ENCODE results near the gene CD79B.
A peak's percentile ranks its signal among the peaks of the same experiment; 100 is the strongest.

The CD79B gene

DNA sequence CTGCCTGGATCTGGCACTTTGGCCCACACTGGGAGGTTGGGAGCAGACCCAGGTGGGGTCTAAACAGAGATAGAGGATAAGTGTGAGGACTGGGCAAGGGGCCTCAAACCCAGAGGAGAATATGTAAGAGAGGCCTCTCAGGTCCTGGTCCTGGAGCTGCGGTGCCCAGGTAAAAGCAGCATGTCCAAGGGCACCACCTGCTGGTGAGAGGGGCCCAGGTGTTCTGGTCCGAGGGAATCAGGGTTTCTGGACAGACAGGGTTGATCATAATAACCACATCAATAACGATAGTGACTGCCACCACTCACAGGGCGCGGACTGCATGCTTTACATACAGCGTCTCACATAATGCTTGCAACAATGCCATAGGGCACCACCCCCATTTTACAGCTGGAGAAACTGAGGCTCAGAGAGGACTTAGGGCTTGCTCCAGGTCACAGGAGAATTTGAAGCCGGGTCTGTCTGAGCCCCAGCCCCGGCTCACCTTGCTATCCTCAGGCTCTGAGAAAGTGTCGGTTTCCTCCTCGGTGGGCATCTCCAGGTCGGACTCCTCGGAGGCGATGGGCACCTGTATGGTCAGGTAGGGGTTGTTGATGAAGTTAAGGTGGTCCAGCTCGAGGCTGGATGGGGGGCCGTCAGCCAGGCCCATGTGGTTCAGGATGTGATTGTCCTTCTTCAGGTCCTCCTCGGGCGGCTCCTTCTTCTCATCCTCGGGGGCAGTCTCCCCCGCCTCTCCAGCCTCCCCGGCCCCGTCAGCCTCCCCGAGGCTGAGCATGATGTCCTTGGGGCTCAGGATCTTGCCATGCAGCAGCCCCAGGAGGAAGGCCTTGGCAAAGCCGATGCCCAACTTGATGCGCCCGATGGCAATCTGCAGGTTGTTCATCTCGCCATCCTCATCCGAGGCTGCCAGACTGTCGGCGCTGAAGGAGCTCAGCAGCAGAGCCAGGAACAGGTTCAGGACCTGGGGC lies 19.1 kb upstream of the CD79B start:
- no peak for DNase-seq (ENCODE audit: low spot score)

DNA sequence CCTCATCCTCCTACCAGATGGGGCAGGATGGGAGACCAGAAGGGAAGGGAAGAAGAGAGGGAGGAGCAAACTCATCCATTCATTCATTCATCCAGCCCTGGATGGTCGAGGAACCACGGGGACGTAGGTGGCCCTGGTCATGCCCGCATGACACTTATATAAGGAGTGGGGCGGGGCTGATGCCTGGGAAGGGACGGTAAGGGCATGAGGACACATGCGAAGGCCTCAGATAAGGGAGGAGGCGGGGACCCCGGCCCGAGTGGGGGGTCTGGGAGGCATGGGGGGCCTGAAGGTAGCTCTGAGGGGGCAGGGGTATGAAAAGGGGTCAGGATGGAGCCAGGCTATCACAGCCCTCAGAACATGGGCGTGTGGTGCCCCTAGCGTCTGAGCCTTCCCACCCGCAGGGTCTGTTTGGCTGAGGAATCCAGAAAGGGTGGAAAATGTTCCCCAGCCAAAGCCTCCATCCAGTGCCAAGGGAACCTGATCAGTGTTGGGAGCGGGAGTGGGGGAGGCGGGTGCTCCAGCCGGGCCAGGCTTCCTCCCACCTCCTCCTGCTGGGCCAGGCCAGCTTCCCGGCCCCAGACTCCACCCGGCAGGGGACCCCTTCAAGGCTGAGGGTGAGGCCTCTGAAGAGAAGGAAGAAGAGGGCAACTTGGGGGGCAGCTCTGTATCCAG lies 17.6 kb upstream of the CD79B start:
- DNase-seq (ENCODE audit: low spot score): no peak

DNA sequence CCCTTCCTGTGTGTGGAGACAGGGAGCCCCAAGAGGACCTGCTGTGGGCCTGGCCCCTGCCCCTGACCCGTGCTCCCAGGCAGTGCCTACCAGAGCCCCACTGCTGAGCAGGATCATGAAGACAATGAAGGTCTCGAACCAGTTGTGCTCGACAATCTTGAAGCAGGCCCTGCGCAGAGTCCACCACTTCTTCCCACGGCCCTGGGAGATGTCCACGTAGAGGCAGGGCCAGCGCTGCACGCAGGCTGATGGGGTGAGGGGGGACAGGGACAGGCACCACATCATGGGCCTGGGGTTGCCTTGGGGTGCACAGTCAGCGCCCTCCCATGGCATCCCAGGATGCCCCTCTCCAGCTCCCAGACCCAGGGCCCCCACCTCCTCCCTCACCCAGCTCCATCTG lies 16.4 kb upstream of the CD79B start:
- DNase-seq (ENCODE audit: low spot score): no peak

DNA sequence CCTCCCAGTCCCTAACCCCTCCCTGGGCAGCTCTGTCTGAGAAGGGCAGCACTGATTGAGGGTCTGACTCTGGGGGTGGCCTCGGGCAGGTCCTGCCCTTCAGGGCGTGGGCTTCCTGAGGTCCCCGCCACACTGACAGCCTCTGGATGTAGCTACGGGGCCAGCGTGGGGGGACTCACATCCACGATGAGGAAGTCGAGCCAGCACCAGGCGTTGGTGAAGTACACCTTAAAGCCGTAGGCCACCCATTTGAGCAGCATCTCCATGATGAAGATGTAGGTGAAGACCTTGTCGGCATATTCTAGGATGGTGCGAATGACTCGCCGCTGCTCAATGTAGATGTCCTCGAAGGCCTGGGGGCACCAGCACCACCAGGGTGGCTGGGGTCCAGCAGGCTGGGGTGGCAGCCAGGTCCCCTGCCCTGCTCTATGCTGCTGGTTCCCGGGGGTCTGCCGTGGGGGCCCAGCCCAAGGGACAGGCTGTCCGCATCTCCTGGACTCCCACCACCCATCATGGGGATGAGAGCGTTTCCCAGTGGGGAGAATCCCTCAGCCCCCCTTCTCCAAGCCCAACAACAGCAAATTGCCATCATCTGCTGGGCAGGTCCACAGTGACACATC lies 15.7 kb upstream of the CD79B start:
- no peak for DNase-seq (ENCODE audit: low spot score)

DNA sequence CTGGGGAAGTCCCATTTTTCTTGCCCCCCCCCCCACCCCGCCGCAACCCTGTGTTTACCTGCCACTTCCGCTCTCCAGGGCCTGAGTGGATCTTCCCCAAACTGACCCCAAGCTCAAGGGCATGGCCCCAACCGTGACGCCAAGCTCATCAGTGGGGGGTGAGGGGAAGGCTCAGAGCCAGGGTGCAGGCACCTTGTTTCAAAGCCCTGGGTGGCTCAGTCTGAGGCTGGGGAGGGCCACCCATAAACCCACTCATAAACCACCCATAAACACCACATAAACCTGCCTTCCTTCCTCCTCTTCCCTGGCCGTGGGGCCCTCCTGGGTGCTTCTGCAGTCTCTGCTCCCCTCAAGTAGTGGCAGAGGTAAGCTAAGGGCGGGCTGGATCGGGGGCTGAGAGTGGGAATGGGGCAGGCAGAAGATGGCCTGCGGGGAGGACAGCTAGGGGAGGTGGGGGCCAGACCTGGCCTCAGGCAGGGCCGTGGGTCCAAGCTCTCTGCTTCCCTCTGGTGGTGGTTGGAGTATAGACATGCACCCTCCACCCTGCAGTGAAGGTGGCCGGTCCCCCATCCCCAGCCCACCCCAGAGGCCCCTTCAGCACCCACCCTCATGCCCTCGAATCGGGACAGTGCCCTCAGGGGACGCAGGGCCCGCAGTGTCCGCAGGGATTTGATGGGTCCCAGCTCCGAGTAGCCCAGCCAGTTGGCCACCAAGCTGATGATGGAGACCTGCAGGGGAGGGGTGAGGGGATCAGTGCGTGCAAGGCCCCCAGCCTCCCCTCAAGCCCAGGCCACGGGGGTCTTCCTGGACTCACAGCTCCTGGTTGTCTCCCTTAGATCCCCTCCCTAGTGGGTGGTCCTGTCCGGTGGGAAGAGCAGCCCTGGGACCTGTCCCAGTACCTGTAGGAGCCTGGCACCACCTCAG lies 14.6 kb upstream of the CD79B start:
- peak; percentile 71 for DNase-seq (ENCODE audit: low spot score)

DNA sequence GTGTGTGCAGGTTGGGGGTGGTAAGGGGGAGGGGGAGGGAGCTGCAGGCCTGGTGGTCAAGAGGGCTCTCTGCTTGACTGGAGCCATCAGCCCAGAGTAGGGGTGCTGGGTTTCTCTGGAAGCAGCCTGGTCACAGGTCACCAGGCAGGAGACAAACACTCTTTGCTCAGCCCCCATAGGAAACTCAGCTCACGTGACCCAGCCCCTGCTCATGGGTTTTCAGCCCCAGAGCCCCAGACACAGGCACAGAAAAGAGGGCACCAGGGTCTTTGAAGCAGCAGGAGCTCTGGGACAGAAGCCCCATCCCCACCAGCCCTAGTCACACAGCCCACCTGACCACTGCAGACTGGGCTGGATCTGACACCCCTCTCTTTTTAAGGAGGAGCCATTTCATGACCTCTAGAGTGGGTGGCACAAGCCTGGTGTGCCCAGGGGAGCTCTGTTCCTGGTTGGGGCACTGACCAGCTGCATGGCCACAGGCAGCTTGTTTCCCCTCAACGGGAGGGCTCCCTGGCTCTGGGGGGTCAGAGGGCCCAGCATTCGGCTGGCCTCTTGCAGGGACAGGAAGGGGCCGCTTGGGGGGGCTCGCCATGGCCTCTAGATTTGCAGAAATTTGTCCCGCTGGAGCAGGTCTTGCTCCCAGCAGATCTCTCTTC lies 13.8 kb upstream of the CD79B start:
- no peak for DNase-seq (ENCODE audit: low spot score)

DNA sequence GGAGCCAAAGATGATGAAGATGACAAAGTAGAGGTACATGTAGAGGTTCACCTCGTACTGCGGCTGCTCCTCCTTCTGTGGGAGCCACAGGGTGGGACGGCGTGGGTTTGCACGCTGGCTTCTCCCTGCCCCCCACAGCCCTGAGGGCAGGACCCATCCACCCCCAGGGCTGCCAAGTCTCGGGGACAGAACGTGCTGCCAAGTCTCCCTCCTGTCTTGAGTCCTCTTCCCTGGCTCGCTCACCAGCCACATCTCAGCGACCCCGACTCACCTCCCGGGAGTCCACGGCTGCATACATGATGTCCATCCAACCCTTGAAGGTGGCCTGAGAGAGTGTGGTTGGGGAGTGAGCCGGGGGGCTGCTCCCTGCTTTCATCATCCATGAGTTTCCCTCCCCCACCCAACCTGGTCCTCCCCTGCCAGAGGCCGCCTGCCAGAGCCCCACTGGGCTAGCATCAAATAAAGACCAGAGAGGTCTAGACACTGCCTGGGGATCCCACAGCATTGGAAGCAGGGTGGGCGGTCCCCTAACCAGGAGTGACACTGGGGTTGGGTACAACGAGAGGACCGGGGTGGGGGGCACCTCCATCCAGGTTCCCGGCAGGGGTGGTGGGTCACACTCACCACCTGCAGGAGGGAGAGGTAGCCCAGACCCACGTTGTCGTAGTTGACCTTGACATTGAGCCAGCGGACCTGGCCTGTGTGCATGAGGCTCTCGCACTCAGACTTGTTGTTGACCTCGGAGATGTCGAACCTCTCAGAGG lies 12.8 kb upstream of the CD79B start:
- DNase-seq (ENCODE audit: low spot score): no peak

DNA sequence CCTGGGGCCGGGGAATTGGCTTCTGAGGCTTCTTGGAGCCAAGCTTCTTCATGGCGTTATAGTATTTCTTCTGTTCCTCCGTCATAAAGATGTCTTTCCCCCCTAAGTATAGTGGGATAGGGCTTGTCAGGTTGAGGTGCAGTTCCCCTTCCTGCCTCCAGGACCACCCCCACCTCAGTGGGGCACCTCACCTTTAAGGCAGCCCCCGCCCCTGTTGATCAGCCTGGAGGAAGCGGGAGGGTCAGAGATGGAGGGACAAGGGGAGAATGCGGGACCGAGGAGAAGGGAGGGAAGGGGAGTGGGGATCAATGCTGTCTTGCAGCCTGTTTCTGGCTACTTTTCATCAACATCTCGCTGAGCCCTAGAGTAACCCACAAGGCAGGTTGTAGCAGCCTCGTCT lies 11.6 kb upstream of the CD79B start:
- no peak for DNase-seq (ENCODE audit: low spot score)

DNA sequence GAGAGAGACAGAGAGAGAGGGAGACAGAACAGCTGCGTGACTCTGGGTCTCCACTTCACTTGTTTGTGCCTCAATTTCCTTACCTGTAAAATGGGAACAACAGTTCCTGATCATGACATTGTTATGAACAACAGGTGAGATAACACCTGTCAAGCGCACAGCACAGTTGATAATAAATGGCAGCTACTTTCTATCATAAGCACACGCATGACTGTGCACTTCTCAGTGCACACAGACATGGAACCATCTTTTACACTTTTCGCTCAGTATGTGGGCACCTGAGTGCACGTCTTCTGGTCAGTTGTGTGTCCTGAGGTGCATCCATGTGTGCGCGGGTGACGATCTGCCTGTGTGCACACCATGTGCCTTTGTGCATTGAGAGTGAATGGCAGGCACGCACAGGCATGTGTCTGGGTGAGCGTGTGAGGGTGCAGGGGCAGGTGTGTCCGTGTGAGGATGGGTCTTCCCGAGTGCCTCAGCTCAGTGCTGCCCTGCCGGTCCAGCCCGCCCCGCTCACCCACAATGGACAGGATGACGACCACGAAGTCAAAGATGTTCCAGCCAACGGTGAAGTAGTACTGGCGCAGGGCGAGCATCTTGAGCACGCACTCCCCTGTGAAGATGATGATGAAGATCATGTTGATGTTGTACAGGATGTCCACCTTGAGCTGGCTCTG lies 10.3 kb upstream of the CD79B start:
- no peak for DNase-seq (ENCODE audit: low spot score)

DNA sequence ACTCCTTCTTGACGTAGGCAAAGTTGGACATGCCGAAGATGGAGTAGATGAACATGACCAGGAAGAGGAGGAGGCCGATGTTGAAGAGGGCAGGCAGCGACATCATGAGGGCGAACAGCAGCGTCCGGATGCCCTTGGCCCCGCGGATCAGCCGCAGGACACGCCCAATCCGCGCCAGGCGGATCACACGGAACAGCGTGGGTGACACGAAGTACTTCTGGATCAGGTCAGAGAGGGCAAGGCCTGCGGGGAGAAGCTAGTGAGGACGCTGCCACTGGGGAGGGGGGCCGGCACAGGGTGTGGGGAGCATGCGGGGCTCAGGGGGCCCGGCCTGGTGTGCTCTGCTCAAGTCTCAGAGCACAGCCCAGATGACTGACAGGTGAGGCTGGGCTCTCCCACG lies 9.6 kb upstream of the CD79B start:
- no peak for DNase-seq (ENCODE audit: low spot score)

DNA sequence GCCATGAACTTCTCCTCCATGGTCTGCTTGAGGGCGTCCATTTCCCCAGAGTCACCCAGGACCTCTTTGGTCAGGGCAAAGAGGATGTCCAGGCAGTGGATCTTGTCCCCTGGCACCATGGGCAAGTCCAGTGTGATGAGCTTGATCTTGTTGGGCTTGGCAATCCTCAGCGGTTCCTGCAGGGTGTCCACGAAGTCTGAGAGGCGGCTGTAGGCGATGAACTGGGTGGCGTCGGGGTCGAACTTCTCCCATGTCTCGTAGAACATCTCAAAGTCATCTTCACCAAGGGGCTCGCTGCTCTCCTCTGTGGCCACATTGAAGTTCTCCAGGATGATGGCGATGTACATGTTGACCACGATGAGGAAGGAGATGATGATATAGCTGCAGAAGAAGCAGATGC lies 9.0 kb upstream of the CD79B start:
- no peak for DNase-seq (ENCODE audit: low spot score)

DNA sequence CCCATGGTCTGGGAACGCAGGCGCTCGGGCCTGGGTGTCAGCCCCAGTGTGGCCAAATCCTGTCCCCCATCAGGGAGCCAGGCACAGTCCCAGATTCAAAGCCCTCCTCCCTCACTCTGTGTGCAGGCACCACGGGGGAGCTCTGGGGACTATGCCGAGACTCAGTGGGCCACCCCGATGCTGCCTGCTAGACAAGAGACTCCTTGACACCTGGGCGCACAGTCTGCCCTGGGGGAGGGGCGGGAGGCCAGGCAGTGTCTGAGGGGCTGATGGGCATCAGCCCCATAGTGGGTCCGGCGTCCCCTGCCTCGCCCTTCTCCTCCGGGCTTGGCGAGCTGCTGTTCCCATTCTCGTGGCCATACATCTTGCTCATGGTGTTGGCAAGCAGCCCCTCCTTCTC lies 8.5 kb upstream of the CD79B start:
- no peak for DNase-seq (ENCODE audit: low spot score)

DNA sequence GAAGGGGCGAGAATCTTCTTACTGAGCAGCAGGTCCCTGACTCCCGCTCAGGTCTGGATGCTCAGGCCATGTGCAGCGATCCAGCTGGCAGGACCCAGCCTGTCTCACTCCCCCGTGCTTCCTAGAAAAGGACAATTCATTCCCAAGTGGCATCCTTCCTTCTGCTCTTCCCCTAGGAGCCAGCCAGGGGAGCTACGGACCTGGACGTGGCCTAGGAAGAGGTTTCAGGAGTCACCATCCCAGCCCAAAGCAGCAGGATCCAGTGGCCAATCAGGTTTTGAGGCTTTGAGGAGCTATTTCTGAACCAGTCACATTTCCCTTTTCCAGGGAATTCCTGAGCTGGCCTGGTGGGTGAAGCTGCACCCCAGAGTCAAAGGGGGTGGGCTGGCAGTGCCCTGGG lies 7.8 kb upstream of the CD79B start:
- no peak for DNase-seq (ENCODE audit: low spot score)

DNA sequence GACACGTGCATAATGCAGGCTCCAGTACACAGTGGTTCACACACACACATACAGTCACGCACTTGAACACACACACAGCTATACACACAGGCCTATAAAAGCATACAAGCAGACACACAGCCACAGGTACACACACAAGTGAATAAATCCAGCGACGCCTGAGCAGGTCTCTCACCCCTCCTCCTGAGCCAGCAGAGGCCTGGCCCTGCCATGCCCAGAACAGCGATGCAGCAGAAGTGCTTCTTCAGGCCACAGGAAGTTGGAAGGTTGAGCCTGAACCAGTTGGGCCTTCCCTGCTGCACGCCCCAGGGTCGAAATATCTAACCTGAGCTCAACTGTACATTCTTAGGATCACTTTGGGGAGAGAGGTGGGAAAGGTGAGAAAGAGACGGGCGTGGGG lies 7.3 kb upstream of the CD79B start:
- no peak for DNase-seq (ENCODE audit: low spot score)

DNA sequence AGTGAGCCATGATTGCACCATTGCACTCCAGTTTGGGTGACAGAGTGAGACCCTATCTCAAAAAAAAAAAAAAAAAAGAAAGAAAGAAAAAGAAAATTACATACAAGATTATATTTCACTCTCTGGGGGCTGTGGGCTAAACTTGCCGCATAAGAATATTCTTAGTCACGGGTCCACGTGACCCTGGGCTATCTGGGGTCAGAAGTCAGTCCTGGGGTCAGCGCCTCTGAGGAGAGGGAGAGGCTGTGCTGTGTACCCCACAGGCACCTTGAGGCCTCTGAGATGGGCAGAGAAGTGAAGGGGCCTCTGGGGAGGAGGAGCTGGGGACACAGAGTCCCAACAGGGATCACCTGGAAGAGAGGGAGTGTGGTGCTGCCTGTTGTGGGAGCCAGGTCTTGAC lies 5.8 kb upstream of the CD79B start:
- DNase-seq (ENCODE audit: low spot score): no peak

DNA sequence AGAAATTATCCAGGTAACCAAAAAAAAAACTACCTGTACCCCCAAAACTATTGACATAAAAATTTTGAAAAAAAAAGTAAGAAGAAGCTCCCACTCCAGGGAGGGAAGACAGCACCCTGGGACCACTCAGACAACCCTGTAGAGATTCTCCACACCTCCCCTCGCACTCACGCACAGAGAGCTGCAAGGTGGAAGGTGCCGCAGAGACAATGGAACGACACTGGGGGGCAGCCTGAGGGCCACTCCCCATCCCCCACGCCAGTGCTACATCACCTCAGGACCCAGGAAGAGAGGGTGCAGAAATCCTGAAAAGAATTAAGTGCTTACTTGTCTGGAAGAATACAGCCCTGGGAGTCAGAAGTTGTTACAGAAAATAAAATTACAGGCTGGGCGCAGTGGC lies 5.2 kb upstream of the CD79B start:
- DNase-seq (ENCODE audit: low spot score): no peak

DNA sequence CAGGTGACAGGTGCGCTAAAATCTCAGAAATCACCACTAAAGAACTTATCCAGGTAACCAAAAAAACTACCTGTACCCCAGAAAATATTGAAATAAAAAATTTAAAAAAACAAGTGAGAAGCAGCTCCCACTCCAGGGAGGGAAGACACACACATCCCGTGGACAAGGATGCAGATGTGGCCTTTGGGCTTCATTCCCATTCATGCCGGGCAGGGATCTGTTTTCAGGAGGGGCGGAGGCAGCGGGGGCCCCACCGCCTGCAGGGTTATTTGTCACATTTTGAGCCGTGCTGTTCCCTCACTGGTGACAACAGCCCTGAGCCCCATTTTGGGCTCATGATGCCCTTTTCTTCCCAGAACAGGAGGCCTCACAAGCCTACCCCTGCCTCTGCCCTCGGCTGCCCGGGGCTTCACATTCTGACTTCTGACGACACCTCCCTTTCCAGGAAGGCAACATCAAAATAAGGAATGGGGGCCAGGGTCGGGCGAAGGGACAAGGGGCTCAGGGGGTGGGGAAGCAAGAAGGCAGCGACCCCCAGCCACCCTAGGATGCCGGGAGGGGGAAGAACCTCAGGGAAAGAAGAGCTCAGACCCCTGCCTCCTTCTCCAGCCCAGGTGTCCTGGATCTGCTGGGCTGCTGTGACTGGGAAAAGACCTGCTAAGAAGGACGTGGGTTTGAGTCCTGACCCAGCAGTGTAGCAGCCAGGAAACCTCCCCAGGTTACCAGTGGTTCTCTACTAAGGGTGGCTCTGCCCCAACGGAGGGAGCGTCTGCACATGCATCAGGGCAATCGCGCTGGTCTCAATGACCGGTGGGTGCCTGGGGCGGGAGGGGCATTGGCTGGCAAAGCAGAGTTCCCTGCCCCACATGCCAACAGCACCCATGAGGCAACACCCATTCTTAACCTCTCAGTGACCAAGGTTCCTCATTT lies 2.3 kb upstream of the CD79B start:
- no peak for DNase-seq (ENCODE audit: low spot score)

DNA sequence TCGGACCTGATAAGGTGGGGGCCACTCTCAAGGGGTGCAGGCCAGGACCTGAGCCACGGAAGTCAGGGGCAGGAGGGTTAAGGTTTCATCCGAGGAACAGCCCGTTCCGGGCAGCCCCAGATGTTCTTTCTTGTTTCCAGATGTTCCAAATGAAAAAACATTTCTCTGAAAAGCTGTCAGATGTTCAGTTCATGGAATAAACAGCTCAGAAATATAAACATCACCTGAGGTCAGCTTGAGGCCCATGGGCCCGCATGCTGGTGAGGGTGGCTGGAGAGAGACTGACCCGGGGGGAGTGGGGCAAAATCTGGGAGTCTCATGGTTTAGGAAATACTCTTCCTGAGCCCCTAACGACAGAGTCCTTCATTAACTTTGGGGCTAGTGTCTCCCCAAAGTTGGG lies 1.5 kb upstream of the CD79B start:
- DNase-seq (ENCODE audit: low spot score): no peak

DNA sequence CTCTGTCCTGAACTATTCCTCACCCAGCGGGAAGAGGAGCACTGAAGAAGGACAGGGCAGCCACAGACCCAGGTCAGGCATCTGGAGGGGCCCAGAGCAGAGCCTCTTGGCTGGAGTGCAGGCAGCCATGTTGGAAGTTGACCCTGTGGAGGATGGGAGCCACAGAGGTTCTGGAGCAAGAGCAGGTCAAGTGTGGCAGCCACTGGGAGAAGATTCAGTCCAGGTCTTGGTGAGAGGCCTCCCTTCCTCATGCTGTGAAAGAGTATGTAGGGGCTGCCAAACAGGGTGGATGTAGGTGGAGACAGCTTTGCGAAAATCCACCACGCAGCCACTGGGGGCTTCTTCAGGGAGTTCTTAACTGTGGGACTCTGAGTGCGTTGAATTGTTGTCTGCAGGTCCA lies 590 bp upstream of the CD79B start:
- no peak for DNase-seq (ENCODE audit: low spot score)

Measured in AG08395 (cell line).